GM18508 (cell line): ENCODE data around the gene UNC5C.

Experiments
- ATAC-seq: cut with Tn5 transposase; IDR thresholded peaks from one replicate; pipeline ENCODE4 v1.9.1; 2021; ENCODE audit warnings: moderate number of reproducible peaks; ENCODE audit not compliant: insufficient read depth, unreplicated experiment

The UNC5C gene

DNA sequence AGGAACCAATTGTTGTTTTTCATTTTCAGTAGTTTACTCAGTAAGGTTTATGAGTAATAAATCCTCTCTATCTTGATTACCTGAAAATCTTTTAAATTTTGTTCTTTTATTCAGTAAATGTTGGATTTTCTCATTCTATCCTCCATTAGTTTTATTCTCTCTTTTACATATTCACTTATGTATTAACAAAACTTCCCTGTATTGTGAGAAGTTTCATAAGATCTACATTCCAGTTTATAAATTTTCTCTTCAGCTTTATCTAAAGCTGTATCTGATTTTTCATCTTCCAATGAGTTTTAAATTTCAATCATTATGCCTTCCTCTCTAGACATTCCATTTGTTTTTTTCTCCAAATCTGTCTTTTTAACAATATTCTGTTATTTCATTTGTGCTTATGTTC lies 310.2 kb downstream of the UNC5C start:
- no peak for ATAC-seq

DNA sequence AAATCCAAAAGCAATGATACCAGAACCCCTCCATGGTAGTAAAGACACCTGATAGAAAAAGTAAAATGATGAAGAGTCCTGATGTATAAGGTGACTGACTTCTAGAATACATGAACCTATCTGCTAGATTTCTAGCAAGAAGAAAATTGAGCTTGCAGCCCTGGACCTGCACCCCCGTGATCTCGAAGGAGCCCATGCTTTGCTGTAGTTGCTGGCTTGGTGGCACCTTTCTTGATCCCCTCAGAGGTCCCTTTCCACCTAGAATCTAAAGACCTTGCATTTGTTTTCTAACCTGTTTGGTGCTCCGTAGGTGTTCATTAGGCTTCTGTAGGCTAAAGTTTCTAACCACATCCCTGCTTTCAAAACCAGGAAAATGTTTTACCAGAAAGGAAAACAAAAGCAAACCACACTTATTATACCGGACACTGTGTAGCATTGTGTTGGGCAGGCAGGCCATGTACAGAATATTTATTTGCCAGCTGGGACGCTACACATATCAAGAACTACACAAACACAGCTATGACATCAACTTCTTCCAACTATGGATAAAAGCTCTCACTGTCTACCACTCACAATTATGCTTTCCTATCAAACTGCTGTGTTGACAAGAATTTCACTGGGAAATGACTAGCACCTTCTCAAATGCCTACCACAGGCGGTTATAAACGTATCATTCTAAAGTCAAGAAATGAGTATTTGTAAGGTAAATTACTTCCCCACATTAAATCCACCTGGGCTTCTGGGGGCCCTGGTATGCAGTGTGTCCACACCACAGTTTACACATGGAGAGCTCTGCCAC lies 316.2 kb downstream of the UNC5C start:
- ATAC-seq: no peak

DNA sequence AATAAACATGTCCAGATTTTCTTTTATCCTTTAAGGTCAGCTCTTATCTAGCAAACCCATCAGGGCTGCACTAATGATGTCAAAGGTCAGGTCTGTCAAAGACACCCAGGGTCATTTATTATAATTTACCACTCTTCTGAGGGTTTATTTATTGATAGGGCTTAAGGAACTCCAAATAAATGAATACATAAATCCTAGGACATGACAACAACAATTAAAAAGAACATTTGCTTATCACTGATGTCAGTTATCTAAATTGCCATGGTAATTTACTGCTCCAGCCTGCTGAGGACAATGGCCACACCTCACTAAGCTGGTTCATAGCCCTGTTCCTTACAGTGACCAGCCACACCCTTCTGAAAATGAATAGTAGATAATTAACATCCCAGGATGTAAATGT lies 317.1 kb downstream of the UNC5C start:
- ATAC-seq: no peak

DNA sequence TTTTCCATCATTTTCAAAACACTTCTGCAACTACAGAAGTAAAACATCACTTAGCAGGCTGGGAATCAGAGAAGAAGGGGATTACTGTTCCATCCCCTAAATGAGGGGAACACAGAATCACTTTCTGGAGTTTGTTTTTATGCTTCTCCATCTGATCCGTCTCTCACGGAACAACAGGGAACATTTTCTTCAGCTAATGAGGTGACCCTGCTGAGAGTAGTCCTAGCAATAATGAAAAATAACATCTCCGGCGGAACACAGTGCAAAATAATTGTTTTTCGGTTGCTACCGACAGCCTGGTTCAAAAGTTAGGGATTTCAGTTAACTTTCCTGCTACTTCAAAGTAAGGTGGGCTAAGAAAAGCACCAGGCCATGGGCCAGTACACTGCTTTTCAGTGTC lies 322.9 kb downstream of the UNC5C start:
- no peak for ATAC-seq

DNA sequence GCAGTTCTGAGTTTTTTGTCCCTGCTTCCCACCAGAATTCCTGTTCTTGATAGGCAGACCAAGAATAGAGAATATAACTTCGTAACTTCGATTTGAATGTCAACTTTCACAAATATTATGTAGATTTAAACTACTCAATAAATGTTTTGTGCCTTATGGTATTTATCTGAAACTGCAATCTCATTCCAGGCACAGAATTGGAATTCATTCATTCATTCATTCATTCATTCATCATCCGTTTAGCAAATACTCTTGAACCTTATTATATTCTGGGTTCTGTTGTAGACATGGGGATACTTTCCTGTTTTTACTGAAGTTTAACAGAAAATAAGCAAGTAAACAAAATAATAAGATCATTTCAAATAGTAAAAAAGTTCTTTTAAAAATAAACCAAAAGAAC lies 324.4 kb downstream of the UNC5C start:
- ATAC-seq: no peak

DNA sequence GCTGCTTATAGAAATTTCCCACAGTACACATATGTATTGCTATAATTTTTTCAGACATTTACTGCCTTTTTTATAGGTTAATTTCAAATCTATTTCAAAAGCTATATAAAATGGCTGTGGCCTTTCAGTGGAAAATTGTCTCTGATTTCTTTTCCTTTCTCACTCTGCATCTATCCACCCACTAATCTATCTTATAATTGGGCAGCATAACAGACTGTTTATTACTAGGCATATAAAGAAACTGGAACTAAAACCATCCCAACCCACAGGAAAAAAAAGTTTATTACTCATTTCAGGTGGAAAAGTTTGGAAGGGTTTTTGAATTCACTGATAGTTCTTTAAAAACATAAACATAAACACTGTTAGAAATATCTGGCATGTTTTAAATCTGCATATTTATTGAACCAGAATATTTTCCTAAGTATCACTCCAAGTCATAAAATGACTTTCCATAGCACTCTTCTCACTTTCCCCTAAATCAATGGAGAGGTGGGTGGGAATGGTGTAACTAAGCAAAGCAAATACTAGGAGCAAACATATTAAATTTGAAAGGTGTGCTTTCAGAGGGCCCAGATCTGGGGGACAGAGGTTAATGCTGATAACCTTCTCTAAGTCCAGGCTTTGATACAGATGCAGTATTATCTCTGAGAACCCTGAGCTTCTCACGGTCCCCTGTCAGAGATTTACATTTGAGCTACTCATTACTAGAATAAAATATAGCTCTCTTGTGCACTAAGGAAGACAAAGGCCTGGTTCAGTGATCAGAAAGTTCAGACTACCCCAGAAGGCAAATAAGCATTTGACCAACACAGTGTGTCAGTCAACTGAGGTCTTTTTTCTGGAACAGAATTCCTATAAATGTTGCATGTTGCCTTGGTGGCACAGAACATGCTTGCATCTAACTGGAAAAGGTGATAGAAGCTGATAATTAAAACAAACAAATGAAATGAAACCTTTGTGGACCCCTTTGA lies 328.3 kb downstream of the UNC5C start:
- ATAC-seq: no peak

DNA sequence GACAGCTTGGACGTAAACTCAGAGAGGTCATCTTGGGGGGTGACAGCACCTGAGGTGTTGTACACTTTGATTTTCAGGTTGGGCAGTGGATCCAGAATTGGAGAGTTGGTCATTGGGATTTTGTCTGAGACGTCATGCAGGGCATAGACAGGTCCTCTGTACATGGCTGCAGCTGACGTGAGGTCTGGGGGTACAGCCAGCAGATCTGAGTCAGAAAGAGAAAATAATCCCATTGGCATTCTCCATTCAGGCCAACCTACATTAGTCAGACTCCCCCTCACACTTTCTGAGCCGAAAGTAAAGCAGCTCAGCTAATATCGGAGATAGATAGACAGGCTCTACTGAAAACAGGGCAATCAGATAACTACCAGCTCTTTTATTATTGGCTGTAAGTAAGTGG lies 329.7 kb downstream of the UNC5C start:
- no peak for ATAC-seq

DNA sequence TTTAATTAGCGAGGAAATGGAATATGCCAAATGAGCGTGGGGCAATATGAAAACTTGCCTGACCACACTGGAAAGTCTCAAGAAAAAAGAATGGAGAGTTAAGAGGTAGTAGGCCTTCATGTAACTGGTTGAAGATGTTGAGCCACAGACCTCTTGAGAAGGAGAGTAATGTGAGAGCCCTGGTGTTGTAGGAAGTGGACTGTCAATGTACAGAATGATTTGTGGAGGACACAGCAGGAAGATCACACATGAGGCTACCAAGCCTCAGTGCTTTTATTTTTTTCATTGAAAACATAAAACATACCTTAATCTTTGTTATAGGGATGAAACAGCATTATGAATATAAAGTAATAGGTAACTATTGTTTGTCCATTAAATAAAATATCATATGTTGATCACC lies 331.6 kb downstream of the UNC5C start:
- ATAC-seq: no peak

DNA sequence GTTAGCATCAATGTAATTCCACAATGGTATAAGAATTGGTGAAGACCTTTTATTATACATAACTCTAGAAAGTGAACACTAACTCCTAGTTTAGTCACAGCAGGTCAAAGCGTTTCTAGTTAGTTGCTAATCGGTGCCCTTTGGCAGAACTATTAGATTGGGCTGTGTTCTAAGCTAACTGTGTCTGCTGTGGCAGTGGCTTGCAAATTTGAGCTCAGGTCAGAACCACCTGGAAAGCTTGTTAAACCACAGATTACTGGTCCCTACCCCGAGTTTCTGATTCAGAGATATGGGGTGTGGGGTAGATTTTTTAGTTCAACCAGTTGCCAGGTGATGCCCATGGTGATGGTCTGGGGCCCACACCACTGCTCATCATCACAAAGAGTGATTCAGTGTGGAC lies 332.1 kb downstream of the UNC5C start:
- no peak for ATAC-seq

DNA sequence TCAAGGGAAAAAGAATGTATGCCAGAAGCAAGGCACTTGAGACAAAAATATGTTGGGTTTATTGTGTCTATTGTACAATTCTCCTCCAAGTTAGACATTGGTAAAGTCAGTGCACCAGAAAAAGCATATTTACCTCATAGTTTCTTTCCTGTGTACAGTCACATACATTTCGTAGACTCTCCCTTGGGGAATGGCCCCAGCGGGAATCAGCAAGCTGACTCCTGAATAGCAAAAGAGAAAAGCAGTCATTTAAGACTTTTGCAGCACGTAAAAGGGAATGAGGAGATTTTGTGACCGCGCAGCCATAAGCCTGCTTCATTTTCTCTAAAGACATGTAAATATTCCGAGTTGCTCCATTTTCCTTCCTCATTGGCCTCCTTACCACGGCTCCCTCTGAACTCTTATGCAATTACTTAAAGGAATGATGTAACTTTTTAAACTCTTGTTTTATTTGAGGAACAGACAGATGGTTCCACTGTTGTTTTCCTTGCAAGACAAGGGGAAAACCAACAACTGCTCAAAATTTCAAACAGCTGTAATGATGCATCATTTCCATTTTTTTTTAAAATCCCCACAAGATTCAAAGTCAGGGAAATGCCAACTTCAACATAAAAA lies 332.7 kb downstream of the UNC5C start:
- ATAC-seq: no peak

DNA sequence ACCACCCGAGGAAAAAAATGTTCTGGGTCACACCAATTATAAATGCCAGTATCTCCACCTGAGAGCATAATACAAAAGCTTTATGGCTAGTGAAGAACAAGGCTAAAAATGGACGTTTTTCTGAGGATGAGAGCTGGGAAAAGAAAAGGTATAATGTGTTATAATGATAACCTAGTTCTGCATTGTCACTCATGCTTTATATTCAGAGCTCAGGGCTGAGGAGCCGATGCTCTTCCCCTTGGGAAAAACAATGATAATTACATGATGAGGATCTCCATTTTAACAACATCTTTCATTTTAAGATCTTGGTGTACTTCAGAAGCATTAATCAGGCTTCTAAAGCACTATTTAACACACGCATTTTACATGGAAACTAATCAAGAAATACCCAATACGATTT lies 333.7 kb downstream of the UNC5C start:
- no peak for ATAC-seq

DNA sequence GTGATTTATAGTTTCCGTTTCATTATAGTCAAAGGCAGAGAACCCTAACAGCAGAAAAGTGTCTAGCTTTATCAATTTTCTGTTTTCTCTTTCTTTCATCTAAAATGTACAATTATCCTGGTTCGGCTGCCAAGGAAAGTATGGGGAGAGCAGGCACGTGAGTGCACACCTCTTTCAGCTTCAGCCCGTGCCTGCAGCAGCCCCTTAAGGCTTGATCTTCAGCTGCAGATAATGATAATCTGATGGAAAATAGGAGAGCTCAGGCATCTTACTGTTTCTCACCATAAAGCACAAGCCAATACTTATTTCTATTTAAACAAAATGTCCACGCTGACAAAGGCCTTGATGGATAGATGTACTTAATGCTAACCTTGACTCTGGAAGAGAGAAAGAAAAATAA lies 334.4 kb downstream of the UNC5C start:
- no peak for ATAC-seq

DNA sequence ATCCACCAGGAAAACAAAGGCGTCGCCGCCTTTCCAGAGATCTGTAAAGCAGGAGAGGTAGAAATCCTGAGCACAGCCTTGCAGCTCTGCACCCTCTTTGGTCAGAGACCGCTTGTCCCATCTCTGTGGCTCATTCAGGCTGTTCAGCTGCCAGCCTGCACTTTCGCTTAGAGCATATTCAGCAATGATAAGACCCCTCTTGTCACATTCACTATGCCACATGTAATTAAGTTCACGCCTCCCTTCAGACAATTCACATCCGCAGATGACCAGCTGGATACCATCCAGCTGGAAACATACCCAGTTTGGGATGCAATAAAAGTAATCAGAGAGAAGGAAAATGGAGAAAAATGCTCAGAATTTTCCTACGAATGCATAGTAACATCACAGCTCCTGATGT lies 335.4 kb downstream of the UNC5C start:
- ATAC-seq: no peak

DNA sequence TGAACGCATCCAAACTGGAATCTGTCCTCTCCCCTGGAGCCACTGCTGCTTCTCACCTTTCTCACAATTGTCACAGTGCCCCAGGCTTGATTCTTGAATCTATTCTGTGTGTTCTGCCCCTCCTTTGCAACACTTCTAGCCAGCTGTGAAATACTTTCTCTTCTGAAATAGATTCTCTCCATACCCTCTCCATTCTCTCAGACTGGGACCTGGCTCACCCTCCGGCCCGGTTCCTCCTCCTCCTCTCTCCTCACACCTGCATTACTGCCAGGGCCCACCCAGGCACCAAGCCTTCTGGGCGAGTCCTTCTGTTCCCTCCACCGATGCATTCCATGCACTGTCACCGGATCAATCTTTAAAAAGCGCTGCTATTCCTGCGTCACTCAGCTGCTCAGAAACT lies 336.1 kb downstream of the UNC5C start:
- no peak for ATAC-seq

DNA sequence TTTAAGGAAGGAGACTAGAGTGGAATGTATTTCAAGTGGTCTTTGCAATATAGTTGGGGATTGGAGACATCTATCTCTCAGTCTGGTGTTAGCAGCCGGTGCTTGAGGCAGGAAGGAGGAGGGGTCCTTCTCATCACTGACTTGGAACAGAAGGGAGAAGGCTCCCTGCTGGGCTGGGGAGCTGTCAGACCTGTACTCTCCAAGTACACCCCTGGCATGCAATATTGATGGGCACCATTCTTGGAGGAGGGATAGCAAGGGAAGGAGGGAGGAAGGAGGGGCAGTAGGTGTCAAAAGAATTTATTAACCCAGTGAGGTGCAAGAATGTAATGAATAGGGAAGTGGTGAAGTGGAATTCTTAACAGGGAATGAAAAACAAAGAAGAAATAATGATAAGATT lies 338.8 kb downstream of the UNC5C start:
- ATAC-seq: no peak

DNA sequence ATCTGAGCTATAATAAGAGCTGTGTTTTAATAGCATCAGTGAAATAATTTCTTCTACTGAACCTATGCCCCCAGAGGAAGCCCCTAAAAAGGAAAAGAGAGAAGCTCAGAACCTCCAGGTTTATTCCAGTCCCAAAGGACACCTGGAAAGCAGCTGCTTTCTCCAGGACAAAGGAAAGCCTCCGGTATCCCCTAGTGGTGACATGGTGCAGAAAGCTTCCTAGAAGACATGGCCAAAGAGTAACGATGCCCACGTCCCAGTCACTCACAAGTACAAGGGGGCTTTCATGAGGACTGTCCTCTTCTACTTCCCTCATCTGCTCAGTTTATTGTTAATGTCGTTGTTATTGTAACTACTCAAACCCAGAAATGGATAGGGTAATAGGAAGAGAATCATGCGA lies 343.9 kb downstream of the UNC5C start:
- ATAC-seq: no peak

DNA sequence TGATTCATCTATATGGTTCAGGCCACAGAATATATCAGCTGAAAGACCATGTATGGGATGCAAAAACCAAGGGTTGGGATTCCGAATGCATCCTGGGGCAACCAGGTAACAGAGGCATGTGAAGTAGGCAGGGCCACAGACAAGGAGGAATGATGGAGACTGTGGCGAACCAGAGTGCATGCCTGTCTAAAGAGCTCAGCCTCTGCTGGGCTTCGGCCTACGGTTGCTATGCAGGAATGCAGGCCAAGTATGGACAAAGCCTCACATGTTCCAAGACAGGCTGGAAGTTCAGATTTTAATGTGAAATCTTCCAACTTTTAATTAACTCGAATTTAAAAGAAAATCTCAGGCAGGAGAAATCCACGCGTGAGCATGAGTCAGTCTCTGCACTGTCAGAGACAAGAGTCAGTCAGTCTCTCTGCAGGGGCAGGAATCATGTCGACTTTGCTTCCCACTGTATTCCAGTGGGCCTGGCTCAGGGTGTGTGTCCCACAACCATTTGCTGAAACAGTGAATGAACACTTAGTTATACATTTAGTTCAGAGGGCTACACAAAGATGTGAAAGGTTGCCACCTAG lies 344.4 kb downstream of the UNC5C start:
- no peak for ATAC-seq

DNA sequence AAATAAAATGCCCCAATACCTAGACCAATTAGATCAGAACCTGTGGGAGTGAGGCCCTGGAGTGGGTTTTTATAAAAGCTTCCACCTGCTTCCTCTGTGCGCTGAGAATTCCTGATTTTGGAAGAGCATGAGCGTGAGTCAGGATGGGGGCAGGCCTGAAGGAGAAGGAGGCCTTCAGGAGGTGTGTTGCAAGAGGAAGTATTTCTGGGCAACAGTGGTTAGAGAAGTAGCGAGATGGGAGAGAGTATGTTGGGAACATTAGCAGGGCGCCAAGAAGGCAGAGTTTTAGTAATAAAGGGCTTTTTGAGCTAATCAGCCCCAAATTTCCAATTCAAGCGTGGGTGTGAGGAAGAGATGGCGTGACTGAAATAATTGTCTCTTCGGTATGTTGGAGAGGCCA lies 349.8 kb downstream of the UNC5C start:
- no peak for ATAC-seq

DNA sequence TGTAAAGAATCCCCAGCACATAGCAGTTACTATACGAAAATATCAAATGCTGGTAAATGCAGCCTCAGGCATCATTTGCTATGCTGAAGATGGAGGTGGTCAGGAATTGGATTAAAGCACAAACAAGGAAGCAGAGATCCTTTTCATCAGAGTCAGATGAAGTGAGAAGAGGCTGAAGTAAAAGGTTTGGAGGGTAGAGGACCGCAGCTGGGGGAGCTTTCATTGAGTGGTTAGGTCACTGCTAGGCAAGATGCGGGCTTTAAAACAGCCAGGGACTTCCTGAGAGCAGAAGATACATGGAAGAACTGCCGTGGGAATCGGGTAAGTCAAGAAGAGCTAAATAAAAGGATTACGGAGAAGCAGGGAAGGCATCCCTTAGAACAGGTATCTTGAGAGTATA lies 351.4 kb downstream of the UNC5C start:
- no peak for ATAC-seq

DNA sequence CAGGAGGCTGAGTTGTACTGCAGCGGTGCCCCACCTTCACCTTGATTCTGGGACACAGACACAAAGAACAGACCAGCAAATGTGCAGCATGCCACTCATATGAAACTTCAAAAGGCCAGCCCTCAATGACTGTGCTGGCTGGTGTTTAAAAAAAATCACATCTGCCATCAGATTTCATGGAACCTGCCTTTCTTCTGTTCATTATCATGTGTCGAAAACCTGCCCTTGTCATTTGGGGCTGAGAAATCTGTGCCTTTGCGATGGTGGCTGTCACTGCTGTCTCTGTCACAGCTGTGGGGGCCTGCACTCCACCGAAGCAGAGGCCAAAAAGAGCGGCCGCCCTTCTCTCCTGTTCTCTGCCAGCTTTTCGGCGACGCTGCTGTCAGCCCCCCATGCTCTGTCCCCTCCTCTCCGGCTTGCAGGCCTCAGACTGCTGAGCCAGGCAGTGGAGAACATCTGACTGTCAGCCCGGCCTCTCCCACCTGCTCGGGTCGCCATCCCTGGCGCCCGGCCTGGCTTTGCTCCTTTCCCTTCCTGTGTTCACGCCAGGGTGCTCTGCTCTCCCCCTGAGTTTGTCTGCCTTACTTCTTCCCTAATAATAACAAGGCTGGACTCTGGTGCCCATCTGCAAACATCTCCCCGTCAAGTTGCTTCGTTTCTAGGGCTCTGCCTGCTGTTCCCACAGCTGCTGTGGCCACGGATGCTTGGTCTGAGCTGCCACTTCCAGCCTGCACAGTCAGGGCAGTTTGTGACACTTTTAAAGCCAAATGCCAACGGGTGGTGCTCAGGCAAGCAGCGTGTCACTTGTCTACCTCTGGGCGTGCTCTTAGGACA lies 355.2 kb downstream of the UNC5C start:
- no peak for ATAC-seq
